ENCODE data around the gene CAT. TPM values are rescaled to one million over a fixed set of nuclear protein-coding genes. Genes with fewer than 3 reads are reported as not detected.
"Not testable (repeated sequence)": the region's sequence is repeated elsewhere in the genome, so short reads cannot be mapped to it uniquely, and the experiment has no call there.

The CAT gene
- polyA plus RNA-seq (2014; cell fraction: cytosol; rRNA removed): 27.7 and 29.9 TPM in 2 replicates
- 29.5 and 36.5 TPM in 2 replicates for polyA plus RNA-seq (2014; cell fraction: nucleus; rRNA removed)

DNA sequence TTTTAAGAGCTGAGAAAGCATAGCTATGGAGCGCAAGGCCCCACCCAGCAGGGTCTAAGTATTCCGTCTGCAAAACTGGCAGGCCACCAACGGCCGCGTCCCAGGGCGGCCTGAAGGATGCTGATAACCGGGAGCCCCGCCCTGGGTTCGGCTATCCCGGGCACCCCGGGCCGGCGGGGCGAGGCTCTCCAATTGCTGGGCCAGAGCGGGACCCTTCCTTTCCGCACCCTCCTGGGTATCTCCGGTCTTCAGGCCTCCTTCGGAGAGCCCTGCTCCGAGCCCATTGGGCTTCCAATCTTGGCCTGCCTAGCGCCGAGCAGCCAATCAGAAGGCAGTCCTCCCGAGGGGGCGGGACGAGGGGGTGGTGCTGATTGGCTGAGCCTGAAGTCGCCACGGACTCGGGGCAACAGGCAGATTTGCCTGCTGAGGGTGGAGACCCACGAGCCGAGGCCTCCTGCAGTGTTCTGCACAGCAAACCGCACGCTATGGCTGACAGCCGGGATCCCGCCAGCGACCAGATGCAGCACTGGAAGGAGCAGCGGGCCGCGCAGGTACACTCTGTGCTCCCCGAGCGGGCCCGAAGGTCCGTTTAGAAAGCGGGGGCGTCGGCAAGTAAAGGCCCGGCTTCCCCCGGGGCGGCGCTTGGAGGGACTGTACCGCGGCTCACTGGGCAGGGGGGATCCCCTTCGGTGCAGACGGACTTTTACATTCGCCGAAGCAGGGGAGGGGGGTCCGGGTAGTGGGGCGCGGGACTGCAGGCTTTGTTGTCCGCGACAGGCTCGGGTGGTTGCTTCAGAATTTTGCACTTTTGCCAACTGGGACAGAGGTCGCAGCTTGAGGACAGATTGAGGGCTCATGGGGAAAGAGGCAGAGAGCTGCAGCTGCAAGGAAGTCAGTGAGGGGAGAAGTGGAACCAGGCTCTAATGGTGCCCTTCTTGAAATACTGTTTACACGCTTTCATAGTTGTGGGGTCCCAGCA is at the start of gene CAT:
Gene CAT, plus strand, starts transcription at position 406 of the 979 bp plus-strand sequence. Its CDS starts 80 bp downstream, at position 486.
- DNase-seq (ENCODE audit: low spot score): peak; percentile 97

DNA sequence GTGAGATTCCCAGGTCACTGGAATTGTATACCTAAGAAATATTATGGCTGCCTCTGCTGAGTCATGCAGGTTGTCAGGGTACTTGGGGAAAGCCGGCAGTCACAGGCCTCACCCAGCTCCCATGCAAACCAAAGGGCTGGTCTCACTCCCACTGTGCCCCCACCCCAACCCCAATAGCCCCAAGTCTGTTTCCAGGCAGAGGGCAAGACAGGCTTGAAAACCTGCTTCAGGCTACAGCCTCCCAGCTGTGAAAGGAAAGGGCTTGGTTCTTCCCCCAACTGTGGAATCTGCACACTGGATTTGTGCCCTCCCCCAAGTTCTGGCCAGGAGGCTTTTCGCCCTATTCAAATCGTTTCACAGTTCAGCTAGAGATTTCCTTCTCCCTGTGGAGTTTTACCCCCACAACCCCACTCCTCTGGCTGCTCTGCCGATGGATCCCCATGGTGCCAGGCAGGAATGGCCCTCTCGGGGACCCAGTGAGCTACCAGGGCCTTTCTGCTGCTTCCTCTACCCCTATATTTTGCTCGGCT is 43.9 kb upstream of the CAT start:
- no peak for DNase-seq (ENCODE audit: low spot score)

DNA sequence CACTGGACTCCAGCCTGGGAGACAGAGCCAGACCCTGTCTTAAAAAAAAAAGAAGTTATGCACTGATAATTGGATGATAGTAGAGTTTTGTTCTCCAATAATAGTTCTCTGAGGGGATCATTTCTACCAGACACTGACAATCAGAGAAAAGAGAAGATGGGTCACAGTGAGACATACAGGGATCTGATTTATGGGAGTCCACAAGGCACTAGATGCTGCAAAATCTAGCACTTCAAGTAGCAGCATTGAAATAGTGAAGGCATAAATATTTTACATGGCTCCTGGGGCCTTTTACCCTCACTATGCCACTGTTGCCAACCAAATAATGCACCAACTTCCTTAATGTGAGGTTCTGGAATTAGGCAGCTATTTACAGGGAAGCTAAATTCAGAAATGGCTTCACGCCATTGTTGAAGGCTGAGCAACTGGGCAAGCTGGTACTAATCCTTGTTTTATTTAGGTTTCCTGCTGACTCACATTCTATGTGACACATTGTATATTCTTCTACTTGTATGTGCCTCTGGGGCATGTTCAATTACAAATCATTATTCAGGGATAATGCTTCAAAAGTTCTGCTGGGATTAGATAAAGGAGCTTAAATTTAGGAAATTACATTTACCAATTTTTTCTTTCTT is 42.7 kb upstream of the CAT start:
- DNase-seq (ENCODE audit: low spot score): no peak

DNA sequence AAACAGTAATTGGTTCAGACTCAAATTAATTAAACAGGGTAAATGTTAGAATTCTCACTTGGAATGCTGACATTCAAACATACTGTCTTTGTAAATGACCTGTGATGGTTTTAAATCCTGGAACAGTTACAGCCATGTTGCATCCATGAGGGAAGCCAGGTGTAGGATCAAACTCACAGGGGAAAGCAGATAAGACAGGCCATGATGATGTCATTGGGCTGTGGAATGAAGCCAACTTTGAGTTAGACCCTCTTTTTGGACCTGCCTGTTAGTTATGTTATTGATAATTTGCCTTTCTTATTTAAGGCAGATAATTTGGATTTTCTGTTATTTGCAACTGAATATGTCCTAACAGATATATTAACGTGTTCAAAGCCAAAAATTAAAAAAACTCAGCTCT is 41.6 kb upstream of the CAT start:
- DNase-seq (ENCODE audit: low spot score): no peak

DNA sequence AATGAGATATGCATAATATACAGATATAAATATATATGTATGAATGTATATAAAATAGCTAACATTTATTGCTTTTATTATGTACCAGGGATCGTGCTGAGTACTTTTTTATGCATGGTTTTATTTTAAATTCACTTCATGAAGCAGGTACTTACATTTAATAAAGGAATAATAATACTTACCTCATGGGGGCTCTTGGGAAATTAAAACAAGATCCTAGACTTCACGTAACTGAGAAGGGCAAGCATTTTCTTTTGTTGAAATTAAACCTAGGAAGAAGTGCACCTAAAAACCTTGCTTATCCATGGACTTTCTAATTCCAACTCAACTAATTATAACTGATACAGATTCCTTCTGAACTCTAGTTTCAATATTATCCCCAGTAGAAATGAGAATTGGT is 40.9 kb upstream of the CAT start:
- DNase-seq (ENCODE audit: low spot score): no peak

DNA sequence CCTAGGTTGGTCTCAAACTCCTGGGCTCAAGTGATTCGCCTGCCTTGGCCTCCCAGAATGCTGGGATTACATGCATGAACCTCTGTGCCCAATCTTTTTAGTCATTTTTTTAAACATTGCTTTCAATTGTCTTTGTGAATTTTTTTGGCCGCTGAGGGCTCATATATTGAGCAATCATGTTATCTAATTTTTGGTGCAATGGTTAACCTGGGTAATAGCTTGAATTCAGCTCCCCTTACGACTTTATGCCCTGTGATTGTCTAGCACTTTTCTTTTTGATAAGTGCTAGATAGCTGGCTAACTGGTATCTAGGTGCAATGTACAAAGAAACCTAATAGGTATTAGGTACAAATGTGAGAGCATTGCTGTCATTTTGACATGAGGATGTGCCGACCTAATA is 35.3 kb upstream of the CAT start:
- no peak for DNase-seq (ENCODE audit: low spot score)

DNA sequence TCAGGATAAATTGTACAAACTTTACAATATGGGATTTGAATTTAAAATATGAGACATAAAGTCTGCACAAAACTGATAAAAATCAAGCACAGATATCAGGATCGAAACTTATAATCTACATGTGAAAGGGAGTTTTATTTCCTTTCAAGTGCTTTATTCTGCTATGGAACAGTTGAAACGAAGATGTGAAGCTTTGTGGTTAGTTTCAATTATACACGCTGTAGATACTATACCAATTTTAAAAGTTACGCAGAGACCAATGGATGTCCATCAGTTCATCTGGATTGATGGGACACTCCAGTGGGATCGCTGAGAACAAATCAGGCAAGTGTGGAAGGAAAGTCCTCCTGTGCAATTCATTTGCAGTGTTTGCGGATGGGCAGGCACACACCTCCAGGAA is 34.5 kb upstream of the CAT start:
- DNase-seq (ENCODE audit: low spot score): no peak

DNA sequence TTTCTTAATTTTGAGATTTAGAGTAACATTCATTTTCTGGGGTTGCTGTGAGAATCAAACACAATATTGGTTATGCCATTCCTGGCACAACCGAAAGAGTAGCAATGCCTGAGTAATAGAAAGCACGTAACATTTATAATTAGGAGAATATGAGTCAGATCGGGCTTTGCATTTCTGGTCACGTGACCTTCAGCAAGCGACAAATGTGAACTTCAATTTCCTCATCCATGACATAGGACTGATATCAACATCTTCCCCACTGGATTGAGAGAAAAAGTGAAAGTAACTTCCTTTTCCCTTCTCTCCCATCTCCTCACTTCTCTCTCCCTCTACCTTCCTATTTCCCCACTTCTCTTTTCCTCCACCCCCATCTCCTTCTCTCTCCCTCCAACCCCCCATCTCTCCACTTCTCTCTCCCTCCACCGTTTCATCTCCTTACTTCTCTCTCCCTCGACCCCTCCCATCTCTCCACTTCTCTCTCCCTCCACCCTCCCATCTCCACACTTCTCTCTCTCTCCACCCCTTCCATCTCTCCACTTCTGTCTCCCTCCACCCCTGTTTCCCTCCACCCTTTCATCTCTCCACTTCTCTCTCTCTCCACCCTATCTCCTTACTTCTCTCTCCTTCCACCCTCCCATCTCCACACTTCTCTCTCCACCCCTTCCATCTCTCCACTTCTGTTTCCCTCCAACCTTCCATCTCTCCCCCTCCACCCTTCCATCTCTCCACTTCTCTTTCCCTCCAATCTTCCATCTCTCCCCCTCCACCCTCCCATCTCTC is 33.5 kb upstream of the CAT start:
- no peak for DNase-seq (ENCODE audit: low spot score)

DNA sequence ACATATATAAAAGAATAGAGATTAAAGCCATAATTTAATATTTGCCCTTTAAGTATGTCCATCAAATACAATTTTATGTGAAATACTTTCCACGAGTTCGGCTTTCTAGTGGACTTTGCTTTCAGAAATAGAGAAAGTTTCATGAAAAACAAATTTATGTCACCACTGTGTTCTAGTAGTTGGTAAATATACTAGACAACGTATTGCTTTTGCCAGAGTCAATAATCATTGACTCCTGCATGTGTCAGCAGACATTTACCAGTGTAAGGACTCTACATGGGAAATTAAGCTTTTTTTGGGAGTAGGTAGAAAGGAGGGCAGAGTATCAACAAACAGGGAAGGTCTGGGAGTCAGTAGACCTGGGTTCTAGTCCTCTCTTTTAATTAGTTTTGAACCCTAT is 32.3 kb upstream of the CAT start:
- DNase-seq (ENCODE audit: low spot score): no peak

DNA sequence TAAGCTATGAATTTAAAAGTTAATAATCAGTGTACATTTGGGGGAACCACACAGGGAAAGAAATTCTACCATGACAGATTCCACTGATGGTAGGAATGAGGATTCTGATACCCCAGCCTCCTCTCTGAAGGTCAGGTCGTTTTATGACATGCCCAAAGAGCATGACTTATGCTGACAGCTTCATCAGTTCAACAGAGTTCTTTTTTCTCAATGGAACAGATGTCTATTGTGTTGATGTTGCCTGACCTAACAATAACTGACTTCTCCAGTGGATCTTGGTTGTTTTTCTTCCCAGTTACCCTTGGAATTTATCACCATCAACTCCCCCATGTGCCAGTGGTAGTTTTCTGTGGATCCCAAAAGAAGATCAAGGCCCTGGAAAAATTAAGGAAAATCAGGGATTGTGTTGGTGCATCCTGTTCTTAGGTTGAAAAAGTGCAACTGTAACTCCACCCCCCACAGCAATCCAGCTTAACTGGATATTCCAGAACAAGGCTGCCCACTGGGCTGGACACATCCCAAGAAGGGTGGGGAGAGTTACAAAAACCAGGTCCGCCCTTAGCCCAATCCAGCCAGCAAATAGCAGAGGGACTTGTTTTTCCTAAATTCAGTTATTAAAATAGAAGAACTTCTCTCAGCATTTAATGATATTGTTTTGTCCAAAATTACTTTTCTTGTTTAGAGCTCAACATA is 31.5 kb upstream of the CAT start:
- DNase-seq (ENCODE audit: low spot score): no peak

DNA sequence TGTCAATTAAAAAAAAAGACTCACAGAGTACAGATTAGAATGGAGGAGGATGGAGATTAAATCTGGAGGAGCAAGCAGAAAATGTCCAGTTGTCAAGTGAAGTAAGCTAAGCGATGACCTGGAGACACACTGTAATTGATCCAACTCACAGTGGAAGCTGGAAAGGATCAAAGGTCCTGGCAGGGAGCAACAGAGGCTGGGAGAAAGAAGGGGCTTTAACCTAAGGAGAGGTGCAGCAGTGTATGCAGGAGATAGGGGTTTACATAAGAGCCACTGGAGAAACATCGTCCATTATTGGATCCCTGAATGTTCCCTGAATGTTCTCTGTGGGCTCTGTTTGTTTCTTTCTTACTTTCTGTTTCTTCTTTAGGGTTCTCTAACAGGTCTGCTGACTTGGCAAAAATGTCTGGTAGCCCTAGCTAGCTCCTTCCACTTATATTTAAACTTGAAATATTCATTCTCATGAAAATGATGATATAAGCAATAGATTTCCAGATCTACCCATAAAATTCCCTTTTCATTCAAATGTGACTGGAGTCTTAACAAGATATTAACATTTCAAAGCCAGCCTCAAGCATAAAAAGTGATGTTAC is 30.1 kb upstream of the CAT start:
- DNase-seq (ENCODE audit: low spot score): no peak

DNA sequence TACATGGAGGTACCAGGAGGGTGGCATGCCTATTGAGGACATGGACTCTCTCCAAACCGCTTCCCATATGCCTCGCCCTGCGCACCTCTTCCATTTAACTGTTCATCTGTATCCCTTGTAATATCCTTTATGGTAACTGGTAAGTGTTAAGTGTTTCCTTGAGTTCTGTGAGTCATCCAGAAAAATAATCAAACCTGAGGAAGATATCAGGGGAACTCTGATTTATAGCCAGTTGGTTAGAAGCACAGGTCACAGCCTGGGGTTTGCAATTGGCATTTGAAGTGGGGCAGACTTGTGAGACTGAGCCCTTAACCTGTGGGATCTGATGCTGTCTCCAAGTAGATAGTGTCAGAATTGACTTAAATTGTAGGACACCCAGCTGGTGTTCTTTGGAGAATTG is 27.6 kb upstream of the CAT start:
- no peak for DNase-seq (ENCODE audit: low spot score)

DNA sequence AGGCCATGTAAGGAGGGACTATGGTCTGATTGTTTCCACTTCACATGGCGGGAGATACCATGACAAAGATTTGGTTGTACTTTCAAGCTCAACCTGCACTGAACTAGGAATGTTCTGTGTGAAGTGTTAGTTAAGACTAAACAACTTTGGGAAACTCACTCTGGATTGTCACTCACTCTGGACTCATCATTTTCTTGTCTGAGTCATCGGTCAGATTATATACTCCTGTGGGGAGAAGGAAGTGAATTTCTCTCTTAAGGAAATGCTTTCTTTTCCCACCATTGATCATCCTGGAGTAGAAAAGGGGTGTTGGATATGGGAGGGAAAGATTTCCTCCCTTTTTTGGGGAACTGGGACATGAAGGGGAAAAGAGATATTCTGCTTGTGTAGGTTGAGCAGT is 26.9 kb upstream of the CAT start:
- DNase-seq (ENCODE audit: low spot score): no peak

DNA sequence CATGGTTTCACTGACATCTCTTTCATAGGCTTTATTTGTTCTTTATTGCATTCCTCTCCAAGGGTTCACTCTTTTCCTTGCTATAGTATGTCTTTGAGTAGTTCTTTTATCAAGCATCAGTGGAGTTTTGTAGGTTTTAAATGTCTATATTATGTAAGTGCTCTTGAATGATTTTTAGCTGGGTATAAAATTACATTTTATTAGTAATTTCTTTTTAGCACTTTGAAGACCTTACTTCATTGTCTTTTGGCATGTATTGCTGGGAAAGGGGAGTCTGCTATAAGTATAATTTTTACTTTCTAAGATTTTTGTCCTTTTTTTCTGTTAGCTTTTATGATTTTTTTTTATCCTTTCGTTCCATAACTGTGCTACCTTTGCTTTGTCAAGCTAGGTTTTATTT is 25.5 kb upstream of the CAT start:
- DNase-seq (ENCODE audit: low spot score): no peak

DNA sequence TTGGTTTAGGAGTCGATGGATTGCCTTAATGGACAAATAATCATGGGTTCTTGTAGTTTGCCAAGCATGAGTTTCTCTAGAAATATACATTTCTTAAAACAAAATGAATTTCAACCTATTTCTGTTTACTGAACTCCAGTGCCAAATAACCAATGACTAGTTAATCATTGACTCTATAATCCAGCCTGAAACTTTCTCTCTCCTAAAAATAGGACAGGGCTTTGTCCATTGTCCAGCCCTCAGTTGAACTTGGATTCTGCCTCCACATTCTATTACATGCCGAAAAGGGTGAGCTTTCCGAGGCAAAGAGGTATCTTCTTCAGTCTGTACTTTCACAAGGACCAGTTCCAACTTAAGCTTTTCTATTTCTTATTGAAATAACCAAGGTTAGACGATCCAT is 23.2 kb upstream of the CAT start:
- DNase-seq (ENCODE audit: low spot score): no peak

DNA sequence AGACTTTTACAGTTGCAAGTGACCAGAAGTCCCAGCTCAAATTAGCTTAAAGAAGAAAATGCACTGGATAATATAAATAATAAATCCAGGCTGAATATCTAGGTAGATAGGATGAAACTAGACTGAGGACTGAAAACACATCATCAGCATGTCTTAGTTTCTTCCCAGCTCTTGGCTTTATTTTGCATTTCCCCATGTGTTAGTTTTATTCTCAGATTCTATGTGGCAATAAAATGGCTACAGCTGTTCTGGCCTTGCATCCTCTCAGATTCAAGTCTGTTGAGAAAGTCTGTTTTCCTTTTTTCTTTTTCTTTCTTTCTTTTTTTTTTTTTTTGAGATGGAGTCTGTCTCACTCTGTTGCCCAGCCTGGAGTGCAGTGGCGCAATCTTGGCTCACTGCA is 22.6 kb upstream of the CAT start:
- no peak for DNase-seq (ENCODE audit: low spot score)

DNA sequence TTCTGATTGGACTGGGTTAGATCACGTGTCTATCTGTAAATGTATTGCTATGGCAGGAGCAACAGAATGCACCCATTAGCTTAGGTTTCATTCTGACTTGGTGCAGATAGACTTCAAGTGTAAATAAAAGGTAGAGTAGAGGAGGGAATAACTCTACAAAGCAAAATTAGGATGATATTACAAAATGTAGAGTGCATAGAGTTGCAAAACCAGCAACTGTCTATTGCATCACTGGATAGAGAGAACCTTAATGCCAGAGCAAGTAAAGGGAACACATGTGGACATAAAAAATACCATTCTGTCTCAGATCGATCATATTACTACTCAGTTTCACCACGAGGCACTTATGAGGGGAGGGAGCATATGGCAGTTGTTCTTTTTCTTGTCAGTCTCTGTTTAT is 22.0 kb upstream of the CAT start:
- DNase-seq (ENCODE audit: low spot score): no peak

DNA sequence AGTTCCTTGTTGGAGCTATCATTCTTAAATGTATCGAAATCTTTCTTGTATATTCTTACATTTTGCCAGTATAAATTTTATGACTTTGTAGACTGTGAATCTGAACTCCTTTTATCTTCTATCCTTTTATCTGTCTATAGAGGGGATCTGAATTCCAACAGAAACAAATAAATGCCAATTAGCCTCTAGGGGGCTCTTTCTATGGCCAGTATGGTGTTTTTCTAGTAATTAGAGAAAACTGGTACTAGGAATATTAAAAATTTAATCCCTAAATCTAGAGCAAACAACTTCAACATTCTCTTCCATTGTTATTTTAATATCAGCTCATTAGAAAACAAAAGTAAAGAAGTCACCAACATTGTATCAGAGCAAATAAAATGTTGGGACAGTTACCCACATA is 21.5 kb upstream of the CAT start:
- DNase-seq (ENCODE audit: low spot score): no peak

DNA sequence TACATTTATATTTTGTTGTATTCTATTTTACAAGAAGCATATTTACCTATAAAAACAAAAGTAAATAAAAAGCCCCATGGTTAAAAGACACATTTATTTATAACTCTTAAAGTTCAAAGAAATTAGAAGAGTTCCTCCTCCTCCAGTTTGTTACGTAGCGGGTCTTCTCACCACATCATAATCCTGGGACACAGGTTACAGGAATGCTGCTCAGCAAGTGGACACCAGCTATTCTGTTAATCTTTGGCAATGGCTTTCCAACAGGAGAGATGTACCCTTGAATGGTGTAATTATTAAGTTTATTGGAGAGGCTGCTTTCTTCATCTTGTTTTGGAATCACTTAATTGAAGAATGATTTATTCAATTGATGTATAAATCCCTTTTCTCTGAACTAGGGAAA is 19.6 kb upstream of the CAT start:
- no peak for DNase-seq (ENCODE audit: low spot score)

DNA sequence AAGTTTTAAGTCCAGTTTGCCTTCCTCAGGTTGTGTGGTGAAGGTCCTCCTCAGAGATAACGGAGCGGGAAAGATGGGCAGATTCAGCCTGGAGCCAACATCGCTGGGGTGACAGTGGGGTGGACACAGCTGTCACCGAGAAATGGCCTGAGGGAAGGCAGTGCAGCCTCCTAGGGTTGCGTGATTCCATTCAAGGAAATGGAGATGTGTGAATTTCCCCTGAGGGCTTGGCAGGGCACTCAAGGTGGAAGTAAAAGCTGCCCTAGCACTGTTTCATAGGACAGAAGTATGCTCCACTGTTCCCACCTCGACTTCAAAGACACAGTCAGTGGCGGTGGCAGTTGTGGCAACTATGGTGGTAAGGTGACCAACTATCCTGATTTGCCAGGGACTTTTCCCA is 15.4 kb upstream of the CAT start:
- DNase-seq (ENCODE audit: low spot score): no peak

DNA sequence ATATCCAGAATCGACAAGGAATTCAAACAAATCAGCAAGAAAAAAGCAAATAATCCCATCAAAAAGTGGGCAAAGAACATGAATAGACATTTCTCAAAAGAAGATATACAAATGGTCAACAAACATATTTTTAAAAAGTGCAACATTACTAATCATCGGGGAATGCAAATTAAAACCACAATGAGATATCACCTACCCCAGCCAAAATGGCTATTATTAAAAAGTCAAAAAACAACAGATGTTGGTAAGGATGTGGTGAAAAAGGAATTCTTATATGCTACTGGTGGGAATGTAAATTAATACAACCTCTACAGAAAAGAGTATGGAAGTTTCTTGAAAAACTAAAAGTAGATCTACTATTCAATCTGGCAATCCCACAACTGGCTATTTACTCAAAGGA is 13.9 kb upstream of the CAT start:
- not testable (repeated sequence) for DNase-seq (ENCODE audit: low spot score)

All from SK-N-DZ (cell line).